ENCODE measurements around the gene MXRA8. TPM values are rescaled to one million over a fixed set of nuclear protein-coding genes. Genes with fewer than 3 reads are reported as not detected.

The MXRA8 gene
- total RNA-seq, 1 experiment from 2014 or later = 9.6 TPM

GRCh38 chr1:1325288-1326074 lies 32.9 kb downstream of the MXRA8 start:
- H3K79me2 ChIP-seq (ENCODE audit: insufficient read depth, low read length) = peaks cover 15% of the 10 kb centered on the region; the same call in 1 of the 2 replicates

More at GRCh38 chr1:1325288-1326074, 32.9 kb downstream of the MXRA8 start:
- H3K4me1 Mint-ChIP-seq = peaks cover 2 to 13% of the 10 kb centered on the region in 2 experiments
- no peak overlapping the region for H2BK12ac ChIP-seq (ENCODE audit: insufficient read length, low read depth, low read length)
- no peak overlapping the region for H3K27ac ChIP-seq (ENCODE audit: insufficient read length, low read depth, low read length)
- no peak overlapping the region for H3K4ac ChIP-seq (ENCODE audit: low read depth, low read length)
- no CpG with 5 or more reads among the region's 16 CpGs for WGBS (ENCODE audit: extremely low coverage, insufficient read length, low lambda C conversion rate)
- no peak overlapping the region for H3K27ac Mint-ChIP-seq
- H3K9ac ChIP-seq (ENCODE audit: extremely low read depth, insufficient read length, low read length) = peak overlapping the region; percentile 63
- H3K27me3 Mint-ChIP-seq (ENCODE audit: low read depth) = peaks cover 1% of the 10 kb centered on the region; the same call in 1 of the 2 replicates
- no peaks in the 10 kb centered on the region for H3K4me1 ChIP-seq (ENCODE audit: insufficient read depth, low read length)
- no peak overlapping the region for H2BK15ac ChIP-seq (ENCODE audit: low read depth, low read length)
- no peaks in the 10 kb centered on the region for H3K9me3 Mint-ChIP-seq
- DNase-seq = no peak
- peak overlapping the region; percentile 68 for H3K4me2 ChIP-seq (ENCODE audit: insufficient read depth, insufficient read length, low read length)
- H3K23ac ChIP-seq (ENCODE audit: insufficient read length, low read depth, low read length) = no peak overlapping the region
- H4K20me1 ChIP-seq (ENCODE audit: control insufficient read depth, insufficient read depth, insufficient read length) = peaks cover 5% of the 10 kb centered on the region
- H2BK5ac ChIP-seq (ENCODE audit: insufficient read length, low read length) = no peak overlapping the region
- H4K91ac ChIP-seq (ENCODE audit: insufficient read length, low read depth, low read length) = no peak overlapping the region
- H3K23me2 ChIP-seq (ENCODE audit: insufficient read length, low read depth, low read length, poor library complexity, severe bottlenecking) = peaks cover 8% of the 10 kb centered on the region
- H3K79me1 ChIP-seq (ENCODE audit: insufficient read depth, low read depth, low read length, poor library complexity, severe bottlenecking) = peaks cover 6% of the 10 kb centered on the region
- H2AK5ac ChIP-seq (ENCODE audit: insufficient read length, low read length) = no peak overlapping the region
- TF ChIP-seq CTCF (conservative IDR thresholded peaks at IDR 0.05) = no peak
- no peak overlapping the region for H3K56ac ChIP-seq (ENCODE audit: insufficient read length, low read depth, low read length)
- H2AFZ ChIP-seq (ENCODE audit: low read length) = no peak overlapping the region
- H2BK120ac ChIP-seq (ENCODE audit: low read depth, low read length, poor library complexity, severe bottlenecking) = no peak overlapping the region
- H3T11ph ChIP-seq (ENCODE audit: low read length) = no peak overlapping the region
- no peak overlapping the region for H3K14ac ChIP-seq (ENCODE audit: insufficient read depth, low read length)
- H4K5ac ChIP-seq (ENCODE audit: insufficient read length, low read depth, low read length) = no peak overlapping the region
- H2BK20ac ChIP-seq (ENCODE audit: low read depth, low read length, poor library complexity, severe bottlenecking) = no peak overlapping the region
- H3K4me3 Mint-ChIP-seq = peak overlapping the region; percentile 77 to 82
- H3K36me3 Mint-ChIP-seq (ENCODE audit: insufficient read depth in 1 of 3, low read depth in 3 of 3) = peaks cover 4 to 9% (median 7%) of the 10 kb centered on the region in 3 experiments
- H3K27me3 ChIP-seq (ENCODE audit: insufficient read depth, low read length) = no peaks in the 10 kb centered on the region
- no peaks in the 10 kb centered on the region for H3K9me3 ChIP-seq (ENCODE audit: control insufficient read depth, low read depth, low read length)
- no peak overlapping the region for H4K8ac ChIP-seq (replicated peaks; ENCODE audit: insufficient read length, low read depth, low read length)
- H3K18ac ChIP-seq (ENCODE audit: insufficient read length, low read depth, low read length) = no peak overlapping the region

All from H9 (cell line).